ENCODE measurements around the gene SSH2. TPM values are rescaled to one million over a fixed set of nuclear protein-coding genes. Genes with fewer than 3 reads are reported as not detected.
"Not testable (repeated sequence)": the region's sequence is repeated elsewhere in the genome, so short reads cannot be mapped to it uniquely, and the experiment has no call there.

The SSH2 gene
- total RNA-seq, 1 donor from 2014 or later = 39.1 TPM

GRCh38 chr17:29674281-29674680 lies 255.7 kb downstream of the SSH2 start:
- DNase-seq (ENCODE audit: low spot score) = no peak

- no peak for DNase-seq (ENCODE audit: low spot score)
These were observed 258.4 kb downstream of the SSH2 start for GRCh38 chr17:29671661-29672060.

GRCh38 chr17:29669266-29669665 lies 260.8 kb downstream of the SSH2 start:
- no peak for DNase-seq (ENCODE audit: low spot score)

GRCh38 chr17:29667969-29668368 lies 262.1 kb downstream of the SSH2 start:
- DNase-seq (ENCODE audit: low spot score) = no peak

GRCh38 chr17:29665481-29665810 lies 264.6 kb downstream of the SSH2 start:
- no peak for DNase-seq (ENCODE audit: low spot score)

- DNase-seq (ENCODE audit: low spot score) = no peak
These were observed 265.1 kb downstream of the SSH2 start for GRCh38 chr17:29664743-29665480.

- no peak for DNase-seq (ENCODE audit: low spot score)
These were observed 266.9 kb downstream of the SSH2 start for GRCh38 chr17:29663155-29663554.

- no peak for DNase-seq (ENCODE audit: low spot score)
These were observed 268.8 kb downstream of the SSH2 start for GRCh38 chr17:29661213-29661612.

GRCh38 chr17:29659155-29659554 lies 270.9 kb downstream of the SSH2 start:
- no peak for DNase-seq (ENCODE audit: low spot score)

GRCh38 chr17:29655323-29655722 lies 274.7 kb downstream of the SSH2 start:
- DNase-seq (ENCODE audit: low spot score) = no peak

- no peak for DNase-seq (ENCODE audit: low spot score)
These were observed 275.9 kb downstream of the SSH2 start for GRCh38 chr17:29653995-29654714.

GRCh38 chr17:29652976-29653375 lies 277.1 kb downstream of the SSH2 start:
- DNase-seq (ENCODE audit: low spot score) = no peak

- not testable (repeated sequence) for DNase-seq (ENCODE audit: low spot score)
These were observed 278.1 kb downstream of the SSH2 start for GRCh38 chr17:29651913-29652312.

GRCh38 chr17:29650396-29650795 lies 279.6 kb downstream of the SSH2 start:
- no peak for DNase-seq (ENCODE audit: low spot score)

- no peak for DNase-seq (ENCODE audit: low spot score)
These were observed 280.7 kb downstream of the SSH2 start for GRCh38 chr17:29649359-29649758.

GRCh38 chr17:29648005-29648404 lies 282.0 kb downstream of the SSH2 start:
- no peak for DNase-seq (ENCODE audit: low spot score)

- no peak for DNase-seq (ENCODE audit: low spot score)
These were observed 284.4 kb downstream of the SSH2 start for GRCh38 chr17:29645515-29646051.

GRCh38 chr17:29643817-29644160 lies 286.2 kb downstream of the SSH2 start:
- DNase-seq (ENCODE audit: low spot score) = no peak

GRCh38 chr17:29642171-29642611 lies 287.8 kb downstream of the SSH2 start:
- no peak for DNase-seq (ENCODE audit: low spot score)

GRCh38 chr17:29640981-29641642 lies 288.9 kb downstream of the SSH2 start:
- DNase-seq (ENCODE audit: low spot score) = no peak

GRCh38 chr17:29640413-29640812 lies 289.6 kb downstream of the SSH2 start:
- no peak for DNase-seq (ENCODE audit: low spot score)

GRCh38 chr17:29633886-29634285 lies 296.1 kb downstream of the SSH2 start:
- DNase-seq (ENCODE audit: low spot score) = no peak

Measured in mesenteric fat pad (tissue), 1 donor.